GM12892 (cell line): ENCODE measurements around the gene AQP12A.

ENCODE experiments used
- POLR2A ChIP-seq: IDR thresholded peaks from 2 replicates; pipeline ENCODE4 v1.6.1; 2011; ENCODE audit warnings: low read depth, low read length, control low read depth
- POLR2AphosphoS5 ChIP-seq: IDR thresholded peaks from 2 replicates; pipeline ENCODE4 v1.6.1; 2011; ENCODE audit warnings: low read depth, low read length, control low read depth
- TAF1 ChIP-seq: IDR thresholded peaks from 2 replicates; pipeline ENCODE4 v1.6.1; 2011; ENCODE audit warnings: low read depth, mild to moderate bottlenecking, control low read depth, low read length, borderline replicate concordance

DNA sequence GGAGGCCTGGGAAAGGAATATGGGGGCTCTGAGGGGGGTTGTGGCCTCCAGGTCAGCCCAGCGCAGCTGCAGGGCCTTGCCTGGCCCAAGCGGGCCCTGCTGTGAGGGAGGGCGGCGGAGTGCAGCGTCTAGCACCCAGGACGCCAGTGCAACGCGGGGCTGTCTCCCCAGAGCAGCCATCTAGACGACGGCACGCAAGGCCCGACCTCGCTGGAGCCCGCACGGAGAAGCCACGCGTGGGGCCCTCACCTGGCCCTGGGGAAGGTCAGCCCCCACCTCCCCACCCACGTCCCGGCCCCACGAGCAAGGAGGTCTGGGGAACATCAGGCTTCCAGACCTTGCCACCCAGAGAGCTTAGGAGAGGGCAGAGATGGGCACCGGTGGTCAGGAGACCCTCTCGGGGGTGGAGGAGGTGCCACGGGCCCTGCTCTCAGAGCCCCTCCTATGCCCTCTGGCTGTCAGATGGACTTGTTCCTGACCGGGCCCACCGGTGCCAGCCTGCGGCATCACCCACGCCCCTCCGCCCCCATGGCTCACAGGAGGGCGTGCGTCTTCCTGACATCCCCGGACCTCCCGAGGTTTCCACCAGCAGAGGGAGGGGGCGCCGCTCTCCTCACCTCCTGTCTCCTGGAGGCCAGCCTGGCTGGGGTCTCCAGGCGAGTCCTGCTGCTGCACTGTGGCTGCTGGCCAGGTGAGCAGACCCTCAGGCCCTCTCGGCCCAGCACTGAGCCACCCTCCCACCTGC lies 49.4 kb upstream of the AQP12A start:
- no peak for TF ChIP-seq POLR2A
- TF ChIP-seq POLR2AphosphoS5 = no peak
- TF ChIP-seq TAF1 = no peak
